ENCODE data around the gene PRKCQ. TPM values are rescaled to one million over a fixed set of nuclear protein-coding genes. Genes with fewer than 3 reads are reported as not detected.
"Not testable (repeated sequence)": the region's sequence is repeated elsewhere in the genome, so short reads cannot be mapped to it uniquely, and the experiment has no call there.

The PRKCQ gene
- total and polyA plus RNA-seq, 7 donors: 6.6 to 76.3 (median 33.8) TPM

- intact Hi-C loops (cut with DNase I): loop anchor here in 1 of 2 donors (10.0 kb wide), 1 partner anchor 129 kb away; no protein-coding TSS in a partner anchor
- H3K36me3 ChIP-seq (ENCODE audit: insufficient read depth in 1 of 2, low read depth in 1 of 2): peaks cover 0 to 46% of the 10 kb centered on the region in 2 donors
- H3K9me3 ChIP-seq: no peaks in the 10 kb centered on the region
- ATAC-seq (peak; percentile 75 to 81 (median 77)), DNase-seq (peak; percentile 56 to 81)
- no peaks in the 10 kb centered on the region for H3K27me3 ChIP-seq (ENCODE audit: insufficient read depth in 3 of 3, low read length in 2 of 3)
- peak overlapping the region; percentile 24 for H3K4me3 ChIP-seq
- WGBS, 3 donors: 19 to 29% (median 23%) methylated on average over 12 of the region's 12 CpGs
- TF ChIP-seq CTCF (IDR thresholded peaks at IDR 0.05): peak; percentile 68
- peak overlapping the region; percentile 82 for H3K27ac ChIP-seq
- peaks cover 10% of the 10 kb centered on the region for H3K4me1 ChIP-seq
These were observed 134.3 kb downstream of the PRKCQ start for GRCh38 chr10:6445671-6446316.

GRCh38 chr10:6439875-6440274 is 140.2 kb downstream of the PRKCQ start:
- H3K4me1 ChIP-seq; ATAC-seq; H3K27me3 ChIP-seq (ENCODE audit: insufficient read depth in 3 of 3, low read length in 2 of 3); H3K27ac ChIP-seq; DNase-seq; H3K4me3 ChIP-seq; H3K9me3 ChIP-seq: not testable (repeated sequence)
- intact Hi-C loops (cut with DNase I): loop anchor here in 1 of 2 donors (10.0 kb wide), 1 partner anchor 135 kb away; no protein-coding TSS in a partner anchor
- 69 to 77% (median 77%) methylated on average over 4 of the region's 4 CpGs for WGBS, 3 donors
- peaks cover 4 to 76% of the 10 kb centered on the region in 2 donors for H3K36me3 ChIP-seq (ENCODE audit: insufficient read depth in 1 of 2, low read depth in 1 of 2)

DNA sequence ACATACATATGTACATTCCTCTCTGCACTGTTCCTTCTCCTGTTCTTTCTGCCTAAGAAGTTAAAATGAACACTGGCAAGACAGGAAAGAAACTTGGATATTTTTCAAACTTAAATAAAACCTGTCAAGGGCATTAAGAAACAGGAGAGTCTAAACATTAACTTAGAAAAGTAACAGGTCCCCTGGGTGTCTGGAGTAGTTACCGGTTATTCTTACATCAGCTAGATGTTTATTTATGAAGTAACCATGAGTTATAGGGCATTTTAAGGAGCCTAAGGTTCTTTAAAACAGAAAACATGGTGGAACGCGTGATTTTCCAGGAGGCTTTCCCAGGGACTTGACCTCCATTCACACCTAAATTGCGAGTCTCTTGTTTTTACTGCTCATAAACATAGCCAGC is 148.2 kb downstream of the PRKCQ start:
- Histone ChIP-seq H3K27ac (no peak overlapping the region), H3K27me3 (ENCODE audit: insufficient read depth in 3 of 3, low read length in 2 of 3) (no peaks in the 10 kb centered on the region), H3K4me1 (no peaks in the 10 kb centered on the region), H3K4me3 (no peak overlapping the region), H3K36me3 (ENCODE audit: insufficient read depth in 1 of 2, low read depth in 1 of 2) (peaks cover 0 to 69% of the 10 kb centered on the region in 2 donors), H3K9me3 (no peaks in the 10 kb centered on the region)
- intact Hi-C loops (cut with DNase I): no loop called here
- no peak for TF ChIP-seq CTCF (IDR thresholded peaks at IDR 0.05)
- ATAC-seq (no peak), DNase-seq (no peak)
- WGBS, 3 donors: 50 to 64% (median 53%) methylated on average over 4 of the region's 4 CpGs

DNA sequence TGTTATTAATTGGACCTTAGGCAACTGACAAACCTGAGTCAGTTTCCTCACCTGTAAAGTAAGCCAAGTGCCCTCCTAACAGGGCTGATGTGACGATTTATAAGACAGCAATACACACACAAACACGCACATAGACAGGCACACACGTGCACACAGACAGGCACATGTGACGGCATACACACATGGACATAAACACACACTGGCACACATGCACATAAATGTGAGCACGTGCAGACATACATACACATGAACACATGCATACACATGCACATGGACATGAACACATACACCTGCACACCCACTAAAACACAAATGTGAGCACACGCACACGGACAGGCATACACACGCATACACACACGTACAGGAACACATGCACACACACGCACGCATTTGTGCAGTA is 148.9 kb downstream of the PRKCQ start:
- Histone ChIP-seq H3K9me3 (no peaks in the 10 kb centered on the region), H3K27ac (no peak overlapping the region), H3K27me3 (ENCODE audit: insufficient read depth in 3 of 3, low read length in 2 of 3) (no peaks in the 10 kb centered on the region), H3K4me3 (no peak overlapping the region), H3K4me1 (no peaks in the 10 kb centered on the region), H3K36me3 (ENCODE audit: insufficient read depth in 1 of 2, low read depth in 1 of 2) (peaks cover 0 to 70% of the 10 kb centered on the region in 2 donors)
- intact Hi-C loops (cut with DNase I): no loop called here
- WGBS, 3 donors: 94 to 96% (median 96%) methylated on average over 11 of the region's 11 CpGs
- no peak for TF ChIP-seq CTCF (IDR thresholded peaks at IDR 0.05)
- ATAC-seq (no peak), DNase-seq (no peak)

GRCh38 chr10:6430423-6430980 is 149.6 kb downstream of the PRKCQ start:
- peaks cover 0 to 75% of the 10 kb centered on the region in 2 donors for H3K36me3 ChIP-seq (ENCODE audit: insufficient read depth in 1 of 2, low read depth in 1 of 2)
- TF ChIP-seq CTCF (IDR thresholded peaks at IDR 0.05): no peak
- H3K4me1 ChIP-seq: no peaks in the 10 kb centered on the region
- no peak for ATAC-seq
- no peaks in the 10 kb centered on the region for H3K27me3 ChIP-seq (ENCODE audit: insufficient read depth in 3 of 3, low read length in 2 of 3)
- 89 to 92% (median 91%) methylated on average over 21 of the region's 21 CpGs for WGBS, 3 donors
- no peaks in the 10 kb centered on the region for H3K9me3 ChIP-seq
- no peak overlapping the region for H3K4me3 ChIP-seq
- intact Hi-C loops (cut with DNase I): no loop called here
- no peak for DNase-seq
- no peak overlapping the region for H3K27ac ChIP-seq
